ENCODE data around the gene SVIL. TPM values are rescaled to one million over a fixed set of nuclear protein-coding genes. Genes with fewer than 3 reads are reported as not detected.
A peak's percentile ranks its signal among the peaks of the same experiment; 100 is the strongest.
"Not testable (repeated sequence)": the region's sequence is repeated elsewhere in the genome, so short reads cannot be mapped to it uniquely, and the experiment has no call there.

The SVIL gene
- total RNA-seq, 1 donor, result 12.4 TPM

- not testable (repeated sequence) for DNase-seq (ENCODE audit: low read depth in 2 of 3, low spot score in 2 of 3)
Measured at GRCh38 chr10:29624357-29624756, 10.4 kb downstream of the SVIL start.

DNA sequence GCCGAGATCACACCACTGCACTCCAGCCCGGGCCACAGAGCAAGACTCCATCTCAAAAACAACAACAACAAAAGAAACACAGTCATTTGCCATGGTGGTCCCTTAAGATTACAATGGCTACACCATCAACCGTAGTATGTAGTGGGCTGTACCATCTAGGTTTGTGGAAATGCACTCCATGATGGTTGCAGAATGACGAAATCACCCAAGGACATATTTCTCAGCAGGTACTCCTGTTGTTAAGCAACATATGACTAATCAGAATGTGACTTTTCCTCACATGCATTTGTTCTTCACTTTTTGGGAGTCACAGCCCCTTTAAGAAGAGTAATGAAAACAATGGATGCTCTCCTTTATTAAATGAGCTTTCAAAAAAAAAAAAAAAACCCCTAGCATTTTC is 11.0 kb downstream of the SVIL start:
- no peak for DNase-seq (ENCODE audit: low read depth in 2 of 3, low spot score in 2 of 3)

GRCh38 chr10:29622382-29622922 is 12.3 kb downstream of the SVIL start:
- no peak for DNase-seq (ENCODE audit: low read depth in 2 of 3, low spot score in 2 of 3)

GRCh38 chr10:29621161-29621560 is 13.6 kb downstream of the SVIL start:
- no peak for DNase-seq (ENCODE audit: low read depth in 2 of 3, low spot score in 2 of 3)

GRCh38 chr10:29620112-29620690 is 14.6 kb downstream of the SVIL start:
- no peak for DNase-seq (ENCODE audit: low read depth in 2 of 3, low spot score in 2 of 3)

DNA sequence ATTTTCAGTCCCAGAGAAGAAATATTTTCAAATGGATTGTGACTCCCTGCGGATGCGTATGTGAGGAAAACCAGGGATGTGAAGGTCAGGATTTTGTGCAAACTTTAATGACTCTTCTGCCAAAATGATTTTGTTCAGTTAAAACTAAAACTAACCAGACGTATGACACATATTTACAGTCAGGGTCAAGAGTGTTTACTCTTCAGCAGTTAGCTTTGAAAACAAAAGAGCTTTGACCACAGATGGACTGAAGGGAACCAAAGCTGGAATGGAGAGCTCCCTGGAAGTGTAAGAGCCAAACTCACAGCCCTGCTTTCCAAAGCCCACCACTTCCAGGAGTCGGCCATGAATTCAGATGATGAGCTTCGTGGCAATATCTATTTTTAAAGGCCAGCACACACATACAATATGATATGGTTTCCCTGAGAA is 15.5 kb downstream of the SVIL start:
- no peak for DNase-seq (ENCODE audit: low read depth in 2 of 3, low spot score in 2 of 3)

- no peak for DNase-seq (ENCODE audit: low read depth in 2 of 3, low spot score in 2 of 3)
Measured at GRCh38 chr10:29618341-29619171, 16.2 kb downstream of the SVIL start.

- DNase-seq (ENCODE audit: low read depth in 2 of 3, low spot score in 2 of 3), result no peak
Measured at GRCh38 chr10:29617880-29618340, 16.9 kb downstream of the SVIL start.

GRCh38 chr10:29616542-29616941 is 18.2 kb downstream of the SVIL start:
- DNase-seq (ENCODE audit: low read depth in 2 of 3, low spot score in 2 of 3), result no peak

- DNase-seq (ENCODE audit: low read depth in 2 of 3, low spot score in 2 of 3), result no peak
Measured at GRCh38 chr10:29615195-29615594, 19.6 kb downstream of the SVIL start.

DNA sequence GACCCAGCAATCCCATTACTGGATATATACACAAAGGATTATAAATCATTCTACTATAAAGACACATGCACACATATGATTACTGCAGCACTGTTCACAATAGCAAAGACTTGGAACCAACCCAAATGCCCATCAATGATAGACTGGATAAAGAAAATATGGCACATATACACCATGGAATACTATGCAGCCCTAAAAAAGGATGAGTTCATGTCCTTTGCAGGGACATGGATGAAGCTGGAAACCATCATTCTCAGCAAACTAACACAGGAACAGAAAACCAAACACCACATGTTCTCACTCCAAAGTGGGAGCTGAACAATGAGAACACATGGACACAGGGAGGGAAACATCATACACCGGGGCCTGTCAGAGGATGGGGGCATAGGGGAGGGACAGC is 20.5 kb downstream of the SVIL start:
- not testable (repeated sequence) for DNase-seq (ENCODE audit: low read depth in 2 of 3, low spot score in 2 of 3)

DNA sequence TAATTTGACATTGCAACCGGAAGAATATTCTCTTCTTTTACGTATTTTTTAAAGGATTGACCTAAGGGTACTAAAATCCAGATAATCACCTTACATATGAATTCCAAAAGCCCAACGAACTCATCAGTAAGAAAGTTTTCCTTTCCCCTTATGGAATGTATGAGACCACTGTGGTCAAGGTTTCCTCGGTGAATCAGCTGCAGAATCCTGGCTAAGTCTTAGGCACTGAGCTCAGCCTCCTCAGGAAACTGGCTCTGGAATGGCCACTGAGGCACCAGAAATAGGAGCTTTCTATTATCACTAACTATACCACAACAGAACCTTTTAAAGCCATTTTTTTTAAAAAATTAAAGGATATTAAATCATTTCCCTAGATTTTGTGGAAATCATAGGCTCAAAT is 21.0 kb downstream of the SVIL start:
- DNase-seq (ENCODE audit: low read depth in 2 of 3, low spot score in 2 of 3), result no peak

- no peak for DNase-seq (ENCODE audit: low read depth in 2 of 3, low spot score in 2 of 3)
Measured at GRCh38 chr10:29613196-29613595, 21.6 kb downstream of the SVIL start.

DNA sequence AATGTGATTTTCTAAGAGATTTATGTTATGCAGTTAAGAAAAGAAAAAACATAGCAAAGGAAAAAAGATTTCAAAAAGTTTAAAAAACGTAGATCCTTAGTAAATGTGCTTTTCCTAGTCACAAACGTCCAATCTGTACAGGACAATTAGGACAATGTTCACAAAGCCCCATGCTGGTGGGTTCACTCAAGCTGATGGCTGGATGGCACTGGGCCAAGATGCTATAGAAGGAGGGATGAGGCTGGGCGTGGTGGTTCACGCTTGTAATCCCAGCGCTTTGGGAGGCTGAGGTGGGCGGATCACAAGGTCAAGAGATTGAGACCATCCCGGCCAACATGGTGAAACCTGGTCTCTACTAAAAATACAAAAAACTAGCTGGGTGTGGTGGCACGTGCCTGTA is 22.1 kb downstream of the SVIL start:
- no peak for DNase-seq (ENCODE audit: low read depth in 2 of 3, low spot score in 2 of 3)

DNA sequence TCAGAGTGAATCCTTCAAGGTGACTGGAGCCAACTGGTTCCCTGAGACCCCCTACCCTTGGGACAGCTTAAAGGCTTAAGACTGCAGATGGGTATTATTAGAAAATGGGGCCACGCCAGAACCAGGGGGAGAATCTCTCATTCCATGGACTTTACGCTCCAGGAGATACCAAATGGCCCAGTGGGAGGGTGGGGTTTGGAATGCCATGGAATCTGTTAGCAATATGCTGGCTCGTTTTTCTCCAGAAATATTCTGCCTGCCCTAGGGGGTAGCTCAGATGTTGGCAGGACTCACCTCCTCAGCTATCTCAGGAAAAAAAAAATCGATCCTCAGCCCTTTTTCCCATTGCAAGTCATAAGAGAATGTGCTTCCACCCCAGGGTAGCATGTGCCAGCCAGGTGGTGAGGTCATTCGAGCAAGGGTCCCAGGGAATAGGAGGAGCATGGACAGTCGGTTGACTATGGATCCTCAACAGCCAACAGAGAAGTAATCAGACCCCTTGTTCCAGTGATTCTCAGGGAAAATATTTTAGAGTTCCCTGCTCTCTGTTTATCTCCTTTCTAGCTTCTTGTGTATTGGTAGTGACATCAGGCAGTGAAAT is 22.9 kb downstream of the SVIL start:
- DNase-seq (ENCODE audit: low read depth in 2 of 3, low spot score in 2 of 3), result no peak

- DNase-seq (ENCODE audit: low read depth in 2 of 3, low spot score in 2 of 3), result no peak
Measured at GRCh38 chr10:29610876-29611647, 23.7 kb downstream of the SVIL start.

DNA sequence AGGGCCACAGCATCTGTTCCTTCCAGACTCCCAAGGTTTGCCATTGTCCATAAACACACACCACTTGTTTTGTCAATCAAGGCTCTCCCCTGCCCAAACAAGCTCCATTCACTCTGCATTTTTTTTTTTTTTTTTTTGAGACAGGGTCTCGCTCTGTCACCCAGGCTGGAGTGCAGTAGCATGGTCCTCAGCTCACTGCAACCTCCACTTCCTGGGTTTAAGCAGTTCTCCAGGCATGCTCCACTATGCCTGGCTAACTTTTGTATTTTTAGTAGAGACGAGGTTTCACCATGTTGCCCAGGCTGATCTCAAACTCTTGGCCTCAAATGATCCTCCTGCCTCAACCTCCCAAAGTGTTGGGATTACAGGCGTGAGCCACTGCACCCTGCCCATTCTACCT is 24.4 kb downstream of the SVIL start:
- DNase-seq (ENCODE audit: low read depth in 2 of 3, low spot score in 2 of 3), result not testable (repeated sequence)

DNA sequence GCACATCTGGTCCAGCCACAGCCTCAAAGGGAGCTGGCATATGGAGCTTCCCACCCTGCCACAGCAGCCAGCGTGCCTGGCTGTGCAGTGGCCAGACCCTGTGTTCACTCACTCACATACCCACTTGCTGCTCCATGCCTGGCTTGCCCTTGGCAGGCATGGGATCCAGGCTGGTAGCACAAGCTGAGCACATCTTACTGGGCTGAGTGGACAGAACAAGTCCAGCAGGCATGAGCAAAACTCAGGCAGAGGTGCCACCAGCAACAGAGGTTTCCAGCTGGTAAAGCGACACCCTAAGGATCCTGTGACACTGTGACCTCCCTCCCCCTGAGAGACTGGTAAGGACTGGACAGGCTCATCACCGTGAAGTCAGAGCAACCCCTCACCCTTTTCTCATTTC is 25.1 kb downstream of the SVIL start:
- DNase-seq (ENCODE audit: low read depth in 2 of 3, low spot score in 2 of 3), result no peak

DNA sequence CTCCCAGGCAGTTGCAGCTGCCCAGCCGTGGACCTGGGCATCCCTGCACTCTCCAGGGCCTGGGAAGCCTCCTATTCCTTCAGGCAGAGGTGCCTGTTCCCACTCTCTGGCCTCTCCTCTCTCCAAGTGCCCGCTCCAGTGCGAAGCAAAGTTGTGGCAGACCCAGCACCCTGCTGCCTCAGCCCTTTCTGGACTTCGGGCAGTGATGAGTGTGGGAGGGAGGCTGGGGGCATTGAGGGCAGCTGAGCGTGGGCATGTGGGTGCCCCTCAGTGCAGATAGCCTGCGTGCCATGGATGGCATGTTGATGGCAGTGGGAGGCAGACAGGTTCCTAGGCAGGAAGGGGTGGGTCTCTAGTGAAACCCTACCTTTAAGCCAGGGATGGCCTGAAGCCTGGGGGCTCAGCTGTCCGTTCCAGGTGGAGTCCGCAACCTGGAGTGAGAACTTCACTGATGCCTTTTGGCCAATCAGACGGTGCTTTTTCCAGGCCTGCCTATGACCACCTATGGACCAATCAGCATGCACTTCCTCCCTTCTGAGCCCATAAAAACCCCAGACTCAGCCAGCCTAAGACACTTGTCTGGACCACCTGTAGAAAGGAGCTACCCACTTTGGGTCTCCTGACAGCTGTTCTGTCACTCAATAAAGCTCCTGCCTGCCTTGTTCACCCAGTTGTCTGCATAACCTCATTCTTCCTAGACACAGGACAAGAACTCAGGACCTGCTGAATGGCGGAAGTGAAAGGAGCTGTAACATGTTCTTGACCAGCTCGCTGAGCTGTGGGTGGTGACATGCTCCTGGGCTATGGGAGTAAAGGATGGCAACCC is 26.1 kb downstream of the SVIL start:
- peak in 1 of 3 donors; percentile 7 for DNase-seq (ENCODE audit: low read depth in 2 of 3, low spot score in 2 of 3)

DNA sequence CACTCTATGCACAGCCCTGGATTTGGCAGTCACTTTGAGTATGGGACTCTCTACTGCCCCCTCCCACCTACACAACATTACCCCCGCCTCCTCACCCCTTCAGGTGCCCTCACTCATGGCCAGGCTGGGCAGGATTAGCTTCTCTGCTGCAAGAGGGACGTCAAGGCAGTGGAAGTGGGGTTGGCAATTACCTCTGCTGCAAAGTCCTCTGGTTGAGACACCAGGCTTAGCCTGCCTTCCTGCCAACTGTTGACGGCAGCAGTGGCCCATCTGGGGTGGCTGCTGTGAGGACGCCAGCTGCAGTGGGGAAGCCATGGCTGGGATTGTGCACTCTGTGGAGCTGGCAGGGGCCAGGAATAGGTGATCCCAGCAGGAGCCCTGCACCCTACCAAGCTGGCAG is 26.7 kb downstream of the SVIL start:
- DNase-seq (ENCODE audit: low read depth in 2 of 3, low spot score in 2 of 3), result no peak

All from hematopoietic multipotent progenitor cell (in vitro differentiated cells).